Liver (tissue), 9 donors: Measurements from ENCODE around the gene PLCXD3. TPM values are rescaled to one million over a fixed set of nuclear protein-coding genes. Genes with fewer than 3 reads are reported as not detected.

Source experiments
- DNase-seq: peaks from one replicate; pipeline ENCODE4 v3.0.0-alpha.2; 2017; ENCODE audit warnings: low spot score
- H3K27ac ChIP-seq, 2 donors: one replicate each; pipeline ENCODE4 v1.7.0; 2013; ENCODE audit warnings: inconsistent platforms in 2 of 2, low read length in 2 of 2, control low read depth in 1 of 2, low read depth in 1 of 2, mild to moderate bottlenecking in 1 of 2
- H3K27me3 ChIP-seq, 4 donors: one replicate each; pipeline versions ENCODE4 v1.6.1 to v1.7.0; 2013; ENCODE audit warnings: low read length in 3 of 4, inconsistent platforms in 1 of 4, mild to moderate bottlenecking in 1 of 4, moderate library complexity in 1 of 4; ENCODE audit not compliant: control insufficient read depth in 4 of 4, insufficient read depth in 4 of 4
- H3K36me3 ChIP-seq, 4 donors: one replicate each; pipeline versions ENCODE4 v1.6.1 to v1.7.0; 2013; ENCODE audit warnings: low read length in 3 of 4, mild to moderate bottlenecking in 3 of 4, low read depth in 1 of 4, moderate library complexity in 1 of 4; ENCODE audit not compliant: control insufficient read depth in 4 of 4, insufficient read depth in 3 of 4
- H3K4me1 ChIP-seq, 4 donors: one replicate each; pipeline versions ENCODE4 v1.6.1 to v1.7.0; 2013; ENCODE audit warnings: low read length in 3 of 4, mild to moderate bottlenecking in 3 of 4, moderate library complexity in 1 of 4; ENCODE audit not compliant: control insufficient read depth in 4 of 4, insufficient read depth in 4 of 4
- H3K4me3 ChIP-seq, 3 donors: one replicate each; pipeline versions ENCODE4 v1.6.1 to v1.7.0; 2013; ENCODE audit warnings: low read length in 3 of 3, control low read depth in 1 of 3, low read depth in 1 of 3, mild to moderate bottlenecking in 1 of 3
- H3K9ac ChIP-seq, 2 donors: one replicate each; pipeline ENCODE4 v1.7.0; 2013; ENCODE audit warnings: low read length in 2 of 2, mild to moderate bottlenecking in 2 of 2, moderate library complexity in 2 of 2, control low read depth in 1 of 2, low read depth in 1 of 2
- H3K9me3 ChIP-seq, 4 donors: one replicate each; pipeline versions ENCODE4 v1.6.1 to v1.7.0; 2013; ENCODE audit warnings: low read length in 3 of 4; ENCODE audit not compliant: control insufficient read depth in 4 of 4
- FOXA1 ChIP-seq: IDR thresholded peaks from 2 replicates; pipeline ENCODE4 v1.6.1; 2016; ENCODE audit warnings: antibody characterized with exemption
- FOXA2 ChIP-seq: IDR thresholded peaks from 2 replicates; pipeline ENCODE4 v1.6.1; 2016; ENCODE audit warnings: antibody characterized with exemption
- GABPA ChIP-seq, 2 donors: IDR thresholded peaks in 1 of 2; conservative IDR thresholded peaks in 1 of 2; 2 replicates each; pipeline ENCODE4 v1.6.1; 2016; ENCODE audit warnings: antibody characterized with exemption in 2 of 2, mild to moderate bottlenecking in 1 of 2, moderate library complexity in 1 of 2
- HNF4A ChIP-seq, 2 donors: conservative IDR thresholded peaks; 2 replicates each; pipeline ENCODE4 v1.6.1; 2016; ENCODE audit warnings: antibody characterized with exemption in 2 of 2, mild to moderate bottlenecking in 2 of 2
- HNF4G ChIP-seq: IDR thresholded peaks from 2 replicates; pipeline ENCODE4 v1.6.1; 2016; ENCODE audit warnings: antibody characterized with exemption
- JUND ChIP-seq, 2 donors: IDR thresholded peaks; 2 replicates each; pipeline ENCODE4 v1.6.1; 2016; ENCODE audit warnings: antibody characterized with exemption in 2 of 2
- NR2F2 ChIP-seq: IDR thresholded peaks from 2 replicates; pipeline ENCODE4 v1.6.1; 2016; ENCODE audit warnings: antibody characterized with exemption
- RAD21 ChIP-seq, 2 donors: IDR thresholded peaks; 2 replicates each; pipeline ENCODE4 v1.6.1; 2016; ENCODE audit warnings: antibody characterized with exemption in 2 of 2, mild to moderate bottlenecking in 2 of 2
- RXRA ChIP-seq, 2 donors: IDR thresholded peaks; 2 replicates each; pipeline ENCODE4 v1.6.1; 2017 to 2018; ENCODE audit warnings: antibody characterized with exemption in 2 of 2, mild to moderate bottlenecking in 1 of 2
- SP1 ChIP-seq: IDR thresholded peaks from 2 replicates; pipeline ENCODE4 v1.6.1; 2018; ENCODE audit warnings: antibody characterized with exemption, mild to moderate bottlenecking
- YY1 ChIP-seq: IDR thresholded peaks from 2 replicates; pipeline ENCODE4 v1.6.1; 2016; ENCODE audit warnings: antibody characterized with exemption, mild to moderate bottlenecking
- ZBTB33 ChIP-seq: IDR thresholded peaks from 2 replicates; pipeline ENCODE4 v1.6.1; 2016; ENCODE audit warnings: antibody characterized with exemption
- WGBS: extraction: QIAGEN DNeasy Blood & Tissue Kit; methylation state at CpG from one replicate; pipeline ENCODE4 v1.1.7; 2013; 5-methylcytosine and 5-hydroxymethylcytosine counted together
- polyA plus RNA-seq, 2 donors: library from polyadenylated mRNA; stranded (reverse) in 1 of 2; unstranded in 1 of 2; fragments of 200-250 nt in 1 of 2; fragments of >200 nt in 1 of 2; fragmentation: Nextera tagmentation in 1 of 2; extraction: Ambion mirVana in 1 of 2; gene quantifications; one replicate each; pipeline versions ENCODE4 v1.2.1 to v1.2.3, GENCODE V29; 2013 to 2015
- total RNA-seq, 2 donors: library from RNA; depleted of rRNA; stranded (reverse); fragments of >200 nt; gene quantifications; one replicate each; pipeline ENCODE4 v1.2.3, GENCODE V29; 2014
- TF ChIP-seq, protein P1 (sequence below): IDR thresholded peaks from 2 replicates; pipeline ENCODE4 v1.6.1; 2016; ENCODE audit warnings: antibody characterized with exemption, mild to moderate bottlenecking
- TF ChIP-seq, protein P2 (sequence below): fragments of 150-350 bp; IDR thresholded peaks from 2 replicates; pipeline ENCODE4 v1.5.1; 2017; ENCODE audit warnings: improper control_type of control experiment, low read depth, low read length; ENCODE audit not compliant: missing input control
- donor health status: healthy.
- donor health status: healthy.
- donor health status: healthy.
- donor health status: healthy.
- donor health status: healthy.

PLCXD3 gene
- total and polyA plus RNA-seq, 4 donors: 0.05 to 2.4 (median 0.58) TPM

GRCh38 chr5:41275813-41276512 lies 234.4 kb downstream of the PLCXD3 start:
- no peaks in the 10 kb centered on the region for H3K4me1 ChIP-seq
- TF ChIP-seq YY1 (no peak), HNF4A (conservative IDR thresholded peaks at IDR 0.05) (no peak), JUND (IDR thresholded peaks at IDR 0.05) (no peak), FOXA2 (no peak), RAD21 (IDR thresholded peaks at IDR 0.05) (no peak), HNF4G (no peak), NR2F2 (no peak), ZBTB33 (no peak), GABPA (IDR thresholded peaks at IDR 0.05 in 1 of 2, conservative IDR thresholded peaks at IDR 0.05 in 1 of 2) (no peak), RXRA (IDR thresholded peaks at IDR 0.05) (no peak), FOXA1 (no peak), SP1 (no peak)
- TF ChIP-seq, protein P1, sequence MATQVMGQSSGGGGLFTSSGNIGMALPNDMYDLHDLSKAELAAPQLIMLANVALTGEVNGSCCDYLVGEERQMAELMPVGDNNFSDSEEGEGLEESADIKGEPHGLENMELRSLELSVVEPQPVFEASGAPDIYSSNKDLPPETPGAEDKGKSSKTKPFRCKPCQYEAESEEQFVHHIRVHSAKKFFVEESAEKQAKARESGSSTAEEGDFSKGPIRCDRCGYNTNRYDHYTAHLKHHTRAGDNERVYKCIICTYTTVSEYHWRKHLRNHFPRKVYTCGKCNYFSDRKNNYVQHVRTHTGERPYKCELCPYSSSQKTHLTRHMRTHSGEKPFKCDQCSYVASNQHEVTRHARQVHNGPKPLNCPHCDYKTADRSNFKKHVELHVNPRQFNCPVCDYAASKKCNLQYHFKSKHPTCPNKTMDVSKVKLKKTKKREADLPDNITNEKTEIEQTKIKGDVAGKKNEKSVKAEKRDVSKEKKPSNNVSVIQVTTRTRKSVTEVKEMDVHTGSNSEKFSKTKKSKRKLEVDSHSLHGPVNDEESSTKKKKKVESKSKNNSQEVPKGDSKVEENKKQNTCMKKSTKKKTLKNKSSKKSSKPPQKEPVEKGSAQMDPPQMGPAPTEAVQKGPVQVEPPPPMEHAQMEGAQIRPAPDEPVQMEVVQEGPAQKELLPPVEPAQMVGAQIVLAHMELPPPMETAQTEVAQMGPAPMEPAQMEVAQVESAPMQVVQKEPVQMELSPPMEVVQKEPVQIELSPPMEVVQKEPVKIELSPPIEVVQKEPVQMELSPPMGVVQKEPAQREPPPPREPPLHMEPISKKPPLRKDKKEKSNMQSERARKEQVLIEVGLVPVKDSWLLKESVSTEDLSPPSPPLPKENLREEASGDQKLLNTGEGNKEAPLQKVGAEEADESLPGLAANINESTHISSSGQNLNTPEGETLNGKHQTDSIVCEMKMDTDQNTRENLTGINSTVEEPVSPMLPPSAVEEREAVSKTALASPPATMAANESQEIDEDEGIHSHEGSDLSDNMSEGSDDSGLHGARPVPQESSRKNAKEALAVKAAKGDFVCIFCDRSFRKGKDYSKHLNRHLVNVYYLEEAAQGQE: no peak
- TF ChIP-seq, protein P2, sequence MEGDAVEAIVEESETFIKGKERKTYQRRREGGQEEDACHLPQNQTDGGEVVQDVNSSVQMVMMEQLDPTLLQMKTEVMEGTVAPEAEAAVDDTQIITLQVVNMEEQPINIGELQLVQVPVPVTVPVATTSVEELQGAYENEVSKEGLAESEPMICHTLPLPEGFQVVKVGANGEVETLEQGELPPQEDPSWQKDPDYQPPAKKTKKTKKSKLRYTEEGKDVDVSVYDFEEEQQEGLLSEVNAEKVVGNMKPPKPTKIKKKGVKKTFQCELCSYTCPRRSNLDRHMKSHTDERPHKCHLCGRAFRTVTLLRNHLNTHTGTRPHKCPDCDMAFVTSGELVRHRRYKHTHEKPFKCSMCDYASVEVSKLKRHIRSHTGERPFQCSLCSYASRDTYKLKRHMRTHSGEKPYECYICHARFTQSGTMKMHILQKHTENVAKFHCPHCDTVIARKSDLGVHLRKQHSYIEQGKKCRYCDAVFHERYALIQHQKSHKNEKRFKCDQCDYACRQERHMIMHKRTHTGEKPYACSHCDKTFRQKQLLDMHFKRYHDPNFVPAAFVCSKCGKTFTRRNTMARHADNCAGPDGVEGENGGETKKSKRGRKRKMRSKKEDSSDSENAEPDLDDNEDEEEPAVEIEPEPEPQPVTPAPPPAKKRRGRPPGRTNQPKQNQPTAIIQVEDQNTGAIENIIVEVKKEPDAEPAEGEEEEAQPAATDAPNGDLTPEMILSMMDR: no peak
- no peak overlapping the region for H3K9ac ChIP-seq
- no peak for DNase-seq
- no peaks in the 10 kb centered on the region for H3K9me3 ChIP-seq
- no peak overlapping the region for H3K27ac ChIP-seq
- H3K4me3 ChIP-seq: no peak overlapping the region
- 86% methylated on average over 8 of the region's 8 CpGs for WGBS
- no peaks in the 10 kb centered on the region for H3K36me3 ChIP-seq
- no peaks in the 10 kb centered on the region for H3K27me3 ChIP-seq

- no peaks in the 10 kb centered on the region for H3K9me3 ChIP-seq
- no peak overlapping the region for H3K9ac ChIP-seq
- H3K4me3 ChIP-seq: no peak overlapping the region
- 41% methylated on average over 2 of the region's 2 CpGs for WGBS
- no peaks in the 10 kb centered on the region for H3K27me3 ChIP-seq
- H3K27ac ChIP-seq: no peak overlapping the region
- no peaks in the 10 kb centered on the region for H3K36me3 ChIP-seq
- H3K4me1 ChIP-seq: no peaks in the 10 kb centered on the region
- no peak for DNase-seq
- no peak for TF ChIP-seq SP1
- peak; percentile 22 for TF ChIP-seq YY1
- no peak for TF ChIP-seq ZBTB33
- TF ChIP-seq, protein P1: peak; percentile 12
- peak; percentile 91 to 94 for TF ChIP-seq RAD21 (IDR thresholded peaks at IDR 0.05)
- peak in 1 of 2 donors; percentile 19 for TF ChIP-seq HNF4A (conservative IDR thresholded peaks at IDR 0.05)
These were observed 239.8 kb downstream of the PLCXD3 start for GRCh38 chr5:41270423-41271251.
